GM21576 (cell line): ENCODE results near the gene HK2.

Source experiments
- ATAC-seq: cut with Tn5 transposase; IDR thresholded peaks from one replicate; pipeline ENCODE4 v1.9.1; 2021; ENCODE audit warnings: mild to moderate bottlenecking, moderate library complexity; ENCODE audit not compliant: unreplicated experiment

The HK2 gene

GRCh38 chr2:74856599-74856998, 22.7 kb downstream of the HK2 start:
- ATAC-seq, result no peak

- no peak for ATAC-seq
Observed at GRCh38 chr2:74857215-74857614, 23.3 kb downstream of the HK2 start.

- ATAC-seq, result no peak
Observed at GRCh38 chr2:74857725-74858124, 23.8 kb downstream of the HK2 start.

GRCh38 chr2:74858281-74858680, 24.4 kb downstream of the HK2 start:
- ATAC-seq, result no peak

- no peak for ATAC-seq
Observed at GRCh38 chr2:74860079-74860478, 26.2 kb downstream of the HK2 start.

- no peak for ATAC-seq
Observed at GRCh38 chr2:74860521-74860920, 26.6 kb downstream of the HK2 start.

- ATAC-seq, result no peak
Observed at GRCh38 chr2:74861531-74861930, 27.6 kb downstream of the HK2 start.

- ATAC-seq, result no peak
Observed at GRCh38 chr2:74862020-74862964, 28.4 kb downstream of the HK2 start.

GRCh38 chr2:74863802-74864248, 29.9 kb downstream of the HK2 start:
- ATAC-seq, result no peak

- ATAC-seq, result no peak
Observed at GRCh38 chr2:74864728-74865722, 31.1 kb downstream of the HK2 start.

- ATAC-seq, result no peak
Observed at GRCh38 chr2:74865770-74866674, 32.1 kb downstream of the HK2 start.

- no peak for ATAC-seq
Observed at GRCh38 chr2:74867841-74868658, 34.1 kb downstream of the HK2 start.

GRCh38 chr2:74869517-74869916, 35.6 kb downstream of the HK2 start:
- no peak for ATAC-seq

GRCh38 chr2:74870951-74871350, 37.0 kb downstream of the HK2 start:
- ATAC-seq, result no peak

- no peak for ATAC-seq
Observed at GRCh38 chr2:74871414-74871813, 37.5 kb downstream of the HK2 start.

GRCh38 chr2:74872389-74872836, 38.5 kb downstream of the HK2 start:
- no peak for ATAC-seq

- no peak for ATAC-seq
Observed at GRCh38 chr2:74873012-74873665, 39.2 kb downstream of the HK2 start.

GRCh38 chr2:74873678-74874640, 40.0 kb downstream of the HK2 start:
- no peak for ATAC-seq
